K562 (cell line): ENCODE results near the gene HK1. TPM values are rescaled to one million over a fixed set of nuclear protein-coding genes. Genes with fewer than 3 reads are reported as not detected.

Experiments
- ATAC-seq: fragments of 200-7000 bp; cut with Tn5 transposase; 3 replicates; pipeline ENCODE4 v1.9.1; 2020; ENCODE audit warnings: moderate library complexity
- BruUV-seq: library from RNA; stranded (reverse); fragments of 400-500 nt; replicated peaks from 2 replicates; lab custom pipeline; 2021; lab: Mats Ljungman, UMichigan
- CTCF ChIA-PET: fragments of 300-600 bp; formaldehyde crosslinking; extraction: SDS; loops from one replicate; lab custom pipeline; 2021; ENCODE audit warnings: low intra/inter-chr PET ratio; lab: Yijun Ruan, JAX
- POLR2A ChIA-PET: fragments of 300-600, 350-650 bp; sonication (Branson Sonifier 250); formaldehyde crosslinking; extraction: SDS; loops from one replicate; lab custom pipeline; 2021; ENCODE audit warnings: antibody characterized with exemption, inconsistent platforms; lab: Yijun Ruan, JAX
- DNase-seq, 4 experiments: peaks; one replicate each; pipeline versions ENCODE4 v3.0.0 to v3.0.0-alpha.2; 2011 to 2018; ENCODE audit warnings: low spot score in 3 of 4, mixed read lengths in 3 of 4; ENCODE audit errors: extremely low read depth in 1 of 4
- FAIRE-seq: peaks from 2 replicates; lab custom pipeline; 2011; peaks lifted over from hg19 to GRCh38; lab: Jason Lieb, UNC
- H2AFZ ChIP-seq: 2 replicates; pipeline ENCODE4 v1.6.0; 2011; ENCODE audit warnings: low read depth, low read length, control low read depth, inconsistent platforms
- H3K27ac ChIP-seq: fragments of 200-600 bp; 3 replicates; pipeline ENCODE4 v1.8.0; 2011; ENCODE audit warnings: low read depth, mild to moderate bottlenecking, control low read depth, inconsistent platforms, low read length, moderate library complexity, mixed read lengths; ENCODE audit errors: extremely low read depth
- H3K27me3 ChIP-seq, 2 experiments: fragments of 300-600 bp in 1 of 2; 2 replicates in 1 of 2; 3 replicates in 1 of 2; pipeline versions ENCODE4 v1.6.0 to v1.8.0; 2011; ENCODE audit warnings: inconsistent platforms in 2 of 2, low read length in 2 of 2, mild to moderate bottlenecking in 1 of 2, mixed read lengths in 1 of 2, moderate library complexity in 1 of 2; ENCODE audit not compliant: control insufficient read depth in 2 of 2, insufficient read depth in 2 of 2
- H3K36me3 ChIP-seq: fragments of 300-600 bp; 3 replicates; pipeline ENCODE4 v1.8.0; 2011; ENCODE audit warnings: mild to moderate bottlenecking, low read length, inconsistent platforms; ENCODE audit not compliant: control insufficient read depth, insufficient read depth
- H3K4me1 ChIP-seq, 2 experiments: fragments of 200-600 bp in 1 of 2; replicated peaks in 1 of 2; 2 replicates in 1 of 2; 3 replicates in 1 of 2; pipeline versions ENCODE4 v1.5.1 to v1.8.0; 2011; ENCODE audit warnings: inconsistent platforms in 2 of 2, low read length in 2 of 2, mild to moderate bottlenecking in 1 of 2, mixed read lengths in 1 of 2, moderate library complexity in 1 of 2; ENCODE audit not compliant: control insufficient read depth in 2 of 2, insufficient read depth in 2 of 2
- H3K4me2 ChIP-seq: 2 replicates; pipeline ENCODE4 v1.6.1; 2011; ENCODE audit warnings: low read length, control low read depth, inconsistent platforms, mixed read lengths; ENCODE audit not compliant: insufficient read depth
- H3K4me3 ChIP-seq: fragments of 200-600 bp; sonication (generic), shearing (Covaris generic); 2 replicates; pipeline ENCODE4 v1.5.1; 2016; ENCODE audit warnings: control low read depth, inconsistent platforms
- H3K79me2 ChIP-seq: fragments of 200-600 bp; 3 replicates; pipeline ENCODE4 v1.8.0; 2011; ENCODE audit warnings: low read length, inconsistent platforms; ENCODE audit not compliant: control insufficient read depth, insufficient read depth
- H3K9ac ChIP-seq, 2 experiments: 2 replicates each; pipeline versions ENCODE4 v1.6.0 to v1.6.1; 2011; ENCODE audit warnings: low read depth in 2 of 2, low read length in 2 of 2, control low read depth in 1 of 2, inconsistent platforms in 1 of 2, mild to moderate bottlenecking in 1 of 2, mixed read lengths in 1 of 2; ENCODE audit not compliant: insufficient read depth in 1 of 2
- H3K9me1 ChIP-seq: one replicate; pipeline ENCODE4 v1.6.0; 2011; ENCODE audit warnings: inconsistent platforms, mild to moderate bottlenecking, low read length, moderate library complexity; ENCODE audit not compliant: control insufficient read depth, insufficient read depth
- H3K9me3 ChIP-seq: replicated peaks from 2 replicates; pipeline ENCODE4 v1.5.1; 2011; ENCODE audit warnings: low read depth, low read length, inconsistent platforms; ENCODE audit not compliant: control insufficient read depth, insufficient read depth
- H4K20me1 ChIP-seq: replicated peaks from 2 replicates; pipeline ENCODE4 v1.6.1; 2011; ENCODE audit warnings: low read length, inconsistent platforms, mixed read lengths; ENCODE audit not compliant: control insufficient read depth, insufficient read depth
- DNMT1 ChIP-seq: fragments of 450-650 bp; IDR thresholded peaks from 2 replicates; pipeline ENCODE4 v1.6.1; 2016; ENCODE audit warnings: antibody characterized with exemption, mild to moderate bottlenecking
- E2F5 ChIP-seq: sonication (generic); formaldehyde crosslinking; IDR thresholded peaks from 2 replicates; pipeline ENCODE4 v1.8.0; 2022; ENCODE audit warnings: mild to moderate bottlenecking, missing genetic modification reagents
- ESRRB ChIP-seq: fragments of 250-450 bp; sonication (Bioruptor Pico); IDR thresholded peaks from 2 replicates; pipeline ENCODE4 v1.5.0; 2020; ENCODE audit warnings: mild to moderate bottlenecking, moderate library complexity, borderline replicate concordance
- HEY1 ChIP-seq: fragments of 250-450 bp; sonication (Bioruptor Pico); IDR thresholded peaks from 2 replicates; pipeline ENCODE4 v1.5.0; 2020; ENCODE audit warnings: mild to moderate bottlenecking, moderate library complexity, borderline replicate concordance
- MEIS2 ChIP-seq: fragments of 450-650 bp; IDR thresholded peaks from 2 replicates; pipeline ENCODE4 v1.6.1; 2014; ENCODE audit warnings: mild to moderate bottlenecking; ENCODE audit not compliant: partially characterized antibody
- NCOA2 ChIP-seq, 2 experiments: fragments of 450-650 bp; IDR thresholded peaks; 2 replicates each; pipeline ENCODE4 v1.6.1; 2018; ENCODE audit warnings: mild to moderate bottlenecking in 2 of 2, moderate library complexity in 1 of 2; ENCODE audit not compliant: partially characterized antibody in 2 of 2
- NR4A1 ChIP-seq, 2 experiments: fragments of 250-450 bp in 1 of 2; fragments of 450-650 bp in 1 of 2; sonication (Bioruptor Pico) in 1 of 2; IDR thresholded peaks; 2 replicates each; pipeline versions ENCODE4 v1.4.0 to v1.6.1; 2016 to 2020; ENCODE audit warnings: mild to moderate bottlenecking in 2 of 2, missing compliant biosample characterization in 1 of 2, missing genetic modification characterization in 1 of 2, moderate library complexity in 1 of 2
- PHB ChIP-seq: fragments of 250-450 bp; sonication (Bioruptor Pico); IDR thresholded peaks from 2 replicates; pipeline ENCODE4 v1.5.0; 2021
- PURB ChIP-seq: sonication (generic); formaldehyde crosslinking; IDR thresholded peaks from 2 replicates; pipeline ENCODE4 v1.9.0; 2021; ENCODE audit warnings: low read depth, mild to moderate bottlenecking, missing genetic modification reagents
- PYGO2 ChIP-seq: fragments of 450-650 bp; IDR thresholded peaks from 2 replicates; pipeline ENCODE4 v1.6.1; 2016; ENCODE audit warnings: mild to moderate bottlenecking, missing genetic modification characterization, moderate library complexity, missing compliant biosample characterization
- TCFL5 ChIP-seq: fragments of 250-450 bp; sonication (Bioruptor Pico); conservative IDR thresholded peaks from 2 replicates; pipeline ENCODE4 v1.6.1; 2021; ENCODE audit warnings: mild to moderate bottlenecking, moderate library complexity, matching md5 sums
- TEAD2 ChIP-seq: fragments of 450-650 bp; IDR thresholded peaks from 2 replicates; pipeline ENCODE4 v1.6.1; 2016; ENCODE audit warnings: missing genetic modification characterization, control low read depth, missing compliant biosample characterization
- USF2 ChIP-seq: sonication (generic); formaldehyde crosslinking; IDR thresholded peaks from 2 replicates; pipeline ENCODE4 v1.5.0; 2020; ENCODE audit warnings: missing genetic modification reagents
- VEZF1 ChIP-seq: fragments of 200-800 bp; sonication (Bioruptor generic); IDR thresholded peaks from 2 replicates; pipeline ENCODE4 v1.6.1; 2017; ENCODE audit warnings: missing genetic modification characterization, missing compliant biosample characterization
- ZNF274 ChIP-seq: IDR thresholded peaks from 2 replicates; pipeline ENCODE4 v1.6.1; 2011; ENCODE audit warnings: low read depth, mild to moderate bottlenecking, low read length, moderate library complexity, borderline replicate concordance
- ZNF830 ChIP-seq: fragments of 250-450 bp; sonication (Bioruptor Pico); IDR thresholded peaks from 2 replicates; pipeline ENCODE4 v1.5.0; 2021; ENCODE audit warnings: mild to moderate bottlenecking
- WGBS: fragments of 100-300 bp; shearing (Covaris generic); methylation state at CpG from one replicate; pipeline ENCODE4 v1.1.6; 2016; ENCODE audit warnings: low coverage, mixed read lengths; ENCODE audit not compliant: insufficient coverage; ENCODE audit errors: missing lambda C conversion rate; 5-methylcytosine and 5-hydroxymethylcytosine counted together
- in situ Hi-C: fragments of 300-500 bp; cut with MboI; formaldehyde crosslinking; loops from 4 replicates; pipeline ENCODE4 v1.15.0; 2018; ENCODE audit warnings: inconsistent platforms, mixed read lengths
- intact Hi-C: fragments of 100-400 bp; cut with micrococcal nuclease; formaldehyde crosslinking; loops from 2 replicates; pipeline ENCODE4 v1.14.2; 2022
- polyA plus RNA-seq, 8 experiments: library from polyadenylated mRNA; depleted of rRNA in 4 of 8; stranded (reverse) in 5 of 8; unstranded in 3 of 8; fragments of >200 nt; fragmentation: Nextera tagmentation in 2 of 8; fragmentation: Illumina TruSeq in 1 of 8; extraction: Ambion mirVana in 2 of 8; extraction: Trizol in 1 of 8; gene quantifications; 2 replicates each; pipeline versions ENCODE4 v1.2.1 to v1.2.3, GENCODE V29; 2011 to 2014; ENCODE audit warnings: inconsistent platforms in 1 of 8, missing spikeins in 1 of 8
- total RNA-seq, 7 experiments: library from RNA; depleted of rRNA in 6 of 7; stranded (reverse); fragments of >200 nt in 6 of 7; fragmentation: Illumina TruSeq in 2 of 7; extraction: Trizol in 2 of 7; gene quantifications; 2 replicates each; pipeline versions ENCODE4 v1.2.1 to v1.2.3, GENCODE V29; 2011 to 2021; ENCODE audit warnings: low replicate concordance in 1 of 7

HK1 gene
- total and polyA plus RNA-seq, 9 of the 15 experiments (the other 6 are each of a cell fraction or from before 2014, with no cell fraction given) = 29.2 to 444 (median 193) TPM

GRCh38 chr10:69327463-69328379 lies 49.4 kb downstream of the HK1 start:
- FAIRE-seq (peak; percentile 88), DNase-seq (peak in 2 of 4 experiments; percentile 70 to 76), ATAC-seq (peak; percentile 80)
- Histone ChIP-seq H3K36me3 (peaks cover 61% of the 10 kb centered on the region), H4K20me1 (peaks cover 36% of the 10 kb centered on the region), H3K27me3 (no peaks in the 10 kb centered on the region), H3K27ac (peak overlapping the region; percentile 65), H3K9me3 (no peaks in the 10 kb centered on the region), H3K9ac (peak overlapping the region; percentile 35 to 88), H3K4me3 (no peak overlapping the region; the same call in 1 of the 2 replicates), H2AFZ (peak overlapping the region; percentile 19; the same call in 1 of the 2 replicates), H3K9me1 (peaks cover 5% of the 10 kb centered on the region), H3K4me2 (peak overlapping the region; percentile 70), H3K79me2 (peaks cover 98% of the 10 kb centered on the region), H3K4me1 (peaks cover 25 to 46% of the 10 kb centered on the region in 2 experiments)
- ChIA-PET CTCF (no interaction called here), POLR2A (interaction anchor here (0.5 to 3.6 kb wide), 6 partner anchors 10 to 965 kb away, joined by 3 to 47 read pairs (median 4); no protein-coding TSS in a partner anchor)
- no TSS peak for BruUV-seq
- in situ Hi-C loops = no loop called here
- 25% methylated on average over 23 of the region's 23 CpGs for WGBS
- intact Hi-C loops = no loop called here
- TF ChIP-seq USF2 (0 out of 2 replicates have a peak, but pooled peaks have one; percentile 29), ZNF830 (CRISPR knock-in tag) (no peak), PHB (no peak), HEY1 (no peak), E2F5 (CRISPR knock-in tag) (no peak), TCFL5 (no peak), MEIS2 (peak; percentile 41), TEAD2 (tag) (0 out of 2 replicates have a peak, but pooled peaks have one; percentile 27), PYGO2 (tag) (no peak), NCOA2 (IDR thresholded peaks at IDR 0.05; ENCODE audit: partially characterized antibody in 2 of 2) (no peak), ZNF274 (no peak), NR4A1 (CRISPR knock-in tag; IDR thresholded peaks at IDR 0.05) (no peak), NR4A1 (tag; IDR thresholded peaks at IDR 0.05) (no peak), PURB (CRISPR knock-in tag) (no peak), DNMT1 (no peak), VEZF1 (peak; percentile 12; the same call in 1 of the 2 replicates), ESRRB (no peak)
